ENCODE data around the gene MMP23B. TPM values are rescaled to one million over a fixed set of nuclear protein-coding genes. Genes with fewer than 3 reads are reported as not detected.

MMP23B gene
- total and polyA plus RNA-seq, 2 experiments from 2014 or later, result 15.8 to 16.2 TPM

DNA sequence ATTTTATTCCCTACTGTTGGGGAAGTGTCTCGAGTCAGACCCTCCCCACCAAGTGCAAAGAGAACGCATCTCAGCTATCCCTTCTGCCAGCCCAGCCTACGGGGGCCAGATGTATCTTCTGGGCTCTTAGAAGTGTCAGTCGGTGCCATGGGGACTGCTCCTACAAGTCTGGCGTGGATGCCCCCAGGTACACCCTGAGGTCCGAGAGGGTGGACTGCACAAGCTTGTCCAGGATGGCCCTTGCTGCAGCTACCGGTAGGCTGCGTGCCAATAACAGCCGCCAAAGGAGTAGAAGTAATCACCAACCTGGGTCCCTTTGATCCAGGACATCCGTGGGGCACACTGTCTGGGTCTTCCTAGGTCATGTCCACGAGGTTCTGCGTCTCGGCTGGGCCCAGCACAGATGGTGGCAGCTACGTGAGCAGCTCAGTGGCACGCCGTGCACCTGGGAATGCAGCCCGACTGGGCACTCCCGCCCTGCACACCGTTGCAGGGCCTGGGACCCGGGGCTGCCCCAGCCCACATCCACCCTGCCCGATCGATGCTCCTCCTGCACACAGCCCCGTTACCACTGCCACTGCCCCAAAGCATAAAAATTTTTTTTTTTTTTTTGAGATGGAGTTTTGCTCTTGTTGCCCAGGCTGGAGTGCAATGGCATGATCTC lies 48.5 kb upstream of the MMP23B start:
- Histone ChIP-seq H3K27me3 (ENCODE audit: insufficient read depth) (no peaks in the 10 kb centered on the region), H2AFZ (no peak overlapping the region), H3K4me3 (no peak overlapping the region), H3K36me3 (ENCODE audit: insufficient read depth) (no peaks in the 10 kb centered on the region), H3K9me2 (ENCODE audit: insufficient read depth) (no peaks in the 10 kb centered on the region), H3K4me2 (no peak overlapping the region), H3K4me1 (ENCODE audit: insufficient read depth) (no peaks in the 10 kb centered on the region), H3K79me2 (replicated peaks; ENCODE audit: insufficient read depth) (no peaks in the 10 kb centered on the region), H4K20me1 (replicated peaks; ENCODE audit: insufficient read depth) (no peaks in the 10 kb centered on the region), H3F3A (replicated peaks; ENCODE audit: low read depth) (no peaks in the 10 kb centered on the region), H3K27ac (ENCODE audit: low read depth) (no peak overlapping the region)
- Mint-ChIP-seq H3K4me1 (peaks cover 6% of the 10 kb centered on the region; the same call in 2 of the 3 replicates), H3K27me3 (ENCODE audit: insufficient read depth, low read depth, poor library complexity) (peaks cover 5% of the 10 kb centered on the region), H3K9me3 (no peaks in the 10 kb centered on the region), H3K4me3 (no peak overlapping the region), H3K36me3 (ENCODE audit: low read depth) (no peaks in the 10 kb centered on the region), H3K27ac (no peak overlapping the region)
- DNase-seq (ENCODE audit: low spot score) (no peak), ATAC-seq (no peak; the same call in 2 of the 3 replicates)
- TF ChIP-seq, protein P1, sequence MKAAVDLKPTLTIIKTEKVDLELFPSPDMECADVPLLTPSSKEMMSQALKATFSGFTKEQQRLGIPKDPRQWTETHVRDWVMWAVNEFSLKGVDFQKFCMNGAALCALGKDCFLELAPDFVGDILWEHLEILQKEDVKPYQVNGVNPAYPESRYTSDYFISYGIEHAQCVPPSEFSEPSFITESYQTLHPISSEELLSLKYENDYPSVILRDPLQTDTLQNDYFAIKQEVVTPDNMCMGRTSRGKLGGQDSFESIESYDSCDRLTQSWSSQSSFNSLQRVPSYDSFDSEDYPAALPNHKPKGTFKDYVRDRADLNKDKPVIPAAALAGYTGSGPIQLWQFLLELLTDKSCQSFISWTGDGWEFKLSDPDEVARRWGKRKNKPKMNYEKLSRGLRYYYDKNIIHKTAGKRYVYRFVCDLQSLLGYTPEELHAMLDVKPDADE (IDR thresholded peaks at IDR 0.05), result no peak

DNA sequence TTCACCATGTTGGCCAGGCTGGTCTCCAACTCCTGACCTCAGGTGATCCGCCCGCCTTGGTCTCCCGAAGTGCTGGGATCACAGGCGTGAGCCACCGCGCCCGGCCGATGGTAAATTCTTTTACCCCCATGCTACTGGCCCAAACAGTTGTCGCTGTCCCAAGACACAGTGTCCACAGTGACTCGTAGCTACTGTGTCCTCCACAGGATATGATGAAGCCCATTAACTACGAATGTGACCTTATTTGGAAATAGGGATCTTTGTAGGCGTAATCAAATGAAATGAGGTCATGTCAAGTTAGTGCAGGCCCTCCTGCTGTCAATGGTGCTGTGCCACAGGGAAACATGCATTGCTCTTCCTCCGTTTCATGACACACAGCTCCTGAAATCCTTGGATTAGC lies 40.5 kb upstream of the MMP23B start:
- H3K36me3 ChIP-seq (ENCODE audit: insufficient read depth), result no peaks in the 10 kb centered on the region
- H2AFZ ChIP-seq, result no peak overlapping the region
- H3F3A ChIP-seq (replicated peaks; ENCODE audit: low read depth), result no peaks in the 10 kb centered on the region
- H3K27ac ChIP-seq (ENCODE audit: low read depth), result no peak overlapping the region
- ATAC-seq (no peak), DNase-seq (ENCODE audit: low spot score) (no peak)
- H3K36me3 Mint-ChIP-seq (ENCODE audit: low read depth), result no peaks in the 10 kb centered on the region
- H3K9me2 ChIP-seq (ENCODE audit: insufficient read depth), result no peaks in the 10 kb centered on the region
- no peak overlapping the region for H3K27ac Mint-ChIP-seq
- H3K4me3 ChIP-seq, result no peak overlapping the region
- H3K9me3 Mint-ChIP-seq, result peaks cover 5% of the 10 kb centered on the region; the same call in 2 of the 3 replicates
- H3K27me3 ChIP-seq (ENCODE audit: insufficient read depth), result no peaks in the 10 kb centered on the region
- H3K4me3 Mint-ChIP-seq, result no peak overlapping the region
- no peaks in the 10 kb centered on the region for H4K20me1 ChIP-seq (replicated peaks; ENCODE audit: insufficient read depth)
- H3K79me2 ChIP-seq (replicated peaks; ENCODE audit: insufficient read depth), result no peaks in the 10 kb centered on the region
- peaks cover 4% of the 10 kb centered on the region for H3K27me3 Mint-ChIP-seq (ENCODE audit: insufficient read depth, low read depth, poor library complexity)
- no peaks in the 10 kb centered on the region for H3K4me1 ChIP-seq (ENCODE audit: insufficient read depth)
- no peaks in the 10 kb centered on the region; the same call in 2 of the 3 replicates for H3K4me1 Mint-ChIP-seq
- H3K4me2 ChIP-seq, result no peak overlapping the region
- TF ChIP-seq POLR2AphosphoS5 (IDR thresholded peaks at IDR 0.05; ENCODE audit: low read depth), result no peak
- TF ChIP-seq STAT1 (IDR thresholded peaks at IDR 0.05; ENCODE audit: unreplicated experiment), result no peak
- TF ChIP-seq JUNB (IDR thresholded peaks at IDR 0.05; ENCODE audit: unreplicated experiment), result no peak
- TF ChIP-seq CREB1 (CRISPR knock-in tag; IDR thresholded peaks at IDR 0.05; ENCODE audit: low read depth), result no peak
- no peak for TF ChIP-seq EZH2phosphoT487 (IDR thresholded peaks at IDR 0.05; ENCODE audit: unreplicated experiment)
- TF ChIP-seq, protein P1 (IDR thresholded peaks at IDR 0.05), result no peak
- no peak for TF ChIP-seq ZNF114 (CRISPR knock-in tag; IDR thresholded peaks at IDR 0.05)
- TF ChIP-seq, protein P2, sequence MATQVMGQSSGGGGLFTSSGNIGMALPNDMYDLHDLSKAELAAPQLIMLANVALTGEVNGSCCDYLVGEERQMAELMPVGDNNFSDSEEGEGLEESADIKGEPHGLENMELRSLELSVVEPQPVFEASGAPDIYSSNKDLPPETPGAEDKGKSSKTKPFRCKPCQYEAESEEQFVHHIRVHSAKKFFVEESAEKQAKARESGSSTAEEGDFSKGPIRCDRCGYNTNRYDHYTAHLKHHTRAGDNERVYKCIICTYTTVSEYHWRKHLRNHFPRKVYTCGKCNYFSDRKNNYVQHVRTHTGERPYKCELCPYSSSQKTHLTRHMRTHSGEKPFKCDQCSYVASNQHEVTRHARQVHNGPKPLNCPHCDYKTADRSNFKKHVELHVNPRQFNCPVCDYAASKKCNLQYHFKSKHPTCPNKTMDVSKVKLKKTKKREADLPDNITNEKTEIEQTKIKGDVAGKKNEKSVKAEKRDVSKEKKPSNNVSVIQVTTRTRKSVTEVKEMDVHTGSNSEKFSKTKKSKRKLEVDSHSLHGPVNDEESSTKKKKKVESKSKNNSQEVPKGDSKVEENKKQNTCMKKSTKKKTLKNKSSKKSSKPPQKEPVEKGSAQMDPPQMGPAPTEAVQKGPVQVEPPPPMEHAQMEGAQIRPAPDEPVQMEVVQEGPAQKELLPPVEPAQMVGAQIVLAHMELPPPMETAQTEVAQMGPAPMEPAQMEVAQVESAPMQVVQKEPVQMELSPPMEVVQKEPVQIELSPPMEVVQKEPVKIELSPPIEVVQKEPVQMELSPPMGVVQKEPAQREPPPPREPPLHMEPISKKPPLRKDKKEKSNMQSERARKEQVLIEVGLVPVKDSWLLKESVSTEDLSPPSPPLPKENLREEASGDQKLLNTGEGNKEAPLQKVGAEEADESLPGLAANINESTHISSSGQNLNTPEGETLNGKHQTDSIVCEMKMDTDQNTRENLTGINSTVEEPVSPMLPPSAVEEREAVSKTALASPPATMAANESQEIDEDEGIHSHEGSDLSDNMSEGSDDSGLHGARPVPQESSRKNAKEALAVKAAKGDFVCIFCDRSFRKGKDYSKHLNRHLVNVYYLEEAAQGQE (IDR thresholded peaks at IDR 0.05; ENCODE audit: unreplicated experiment), result no peak
- TF ChIP-seq EZH2 (IDR thresholded peaks at IDR 0.05; ENCODE audit: low read depth, unreplicated experiment), result no peak
- no peak for TF ChIP-seq ZNF331 (CRISPR knock-in tag; IDR thresholded peaks at IDR 0.05; ENCODE audit: low read depth)
- TF ChIP-seq, protein P3, sequence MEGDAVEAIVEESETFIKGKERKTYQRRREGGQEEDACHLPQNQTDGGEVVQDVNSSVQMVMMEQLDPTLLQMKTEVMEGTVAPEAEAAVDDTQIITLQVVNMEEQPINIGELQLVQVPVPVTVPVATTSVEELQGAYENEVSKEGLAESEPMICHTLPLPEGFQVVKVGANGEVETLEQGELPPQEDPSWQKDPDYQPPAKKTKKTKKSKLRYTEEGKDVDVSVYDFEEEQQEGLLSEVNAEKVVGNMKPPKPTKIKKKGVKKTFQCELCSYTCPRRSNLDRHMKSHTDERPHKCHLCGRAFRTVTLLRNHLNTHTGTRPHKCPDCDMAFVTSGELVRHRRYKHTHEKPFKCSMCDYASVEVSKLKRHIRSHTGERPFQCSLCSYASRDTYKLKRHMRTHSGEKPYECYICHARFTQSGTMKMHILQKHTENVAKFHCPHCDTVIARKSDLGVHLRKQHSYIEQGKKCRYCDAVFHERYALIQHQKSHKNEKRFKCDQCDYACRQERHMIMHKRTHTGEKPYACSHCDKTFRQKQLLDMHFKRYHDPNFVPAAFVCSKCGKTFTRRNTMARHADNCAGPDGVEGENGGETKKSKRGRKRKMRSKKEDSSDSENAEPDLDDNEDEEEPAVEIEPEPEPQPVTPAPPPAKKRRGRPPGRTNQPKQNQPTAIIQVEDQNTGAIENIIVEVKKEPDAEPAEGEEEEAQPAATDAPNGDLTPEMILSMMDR (conservative IDR thresholded peaks at IDR 0.05; ENCODE audit: low read depth in 2 of 2), result no peak

All from GM23338 (cell line).